Brain microvascular endothelial cell (primary cell): Measurements from ENCODE around the gene BCAS1.

ENCODE experiments used
- DNase-seq: peaks from one replicate; pipeline ENCODE4 v3.0.0-alpha.2; 2020
- H3K27ac ChIP-seq: fragments of 250-450 bp; sonication (Bioruptor Pico); 2 replicates; pipeline ENCODE4 v1.5.1; 2020; ENCODE audit warnings: mild to moderate bottlenecking, moderate library complexity
- H3K27me3 ChIP-seq: fragments of 250-450 bp; sonication (Bioruptor Pico); replicated peaks from 2 replicates; pipeline ENCODE4 v1.5.1; 2020; ENCODE audit warnings: mild to moderate bottlenecking
- H3K36me3 ChIP-seq: fragments of 250-450 bp; sonication (Bioruptor Pico); replicated peaks from 2 replicates; pipeline ENCODE4 v1.5.1; 2020; ENCODE audit warnings: mild to moderate bottlenecking
- H3K4me3 ChIP-seq: 2 replicates; pipeline ENCODE4 v1.5.1; 2011; ENCODE audit warnings: low read depth, mild to moderate bottlenecking, control low read depth, low read length, moderate library complexity
- in situ Hi-C: cut with HindIII; loops from 2 replicates; pipeline ENCODE4 v1.10.0; 2017; ENCODE audit warnings: low sequenced_read_pairs, low pct_ligation_motif_present
- TF ChIP-seq, protein P1 (sequence below): IDR thresholded peaks from 2 replicates; pipeline ENCODE4 v1.5.1; 2011; ENCODE audit warnings: low read depth, mild to moderate bottlenecking, moderate library complexity, low read length, control low read depth, inconsistent platforms; ENCODE audit errors: missing control alignments

BCAS1 gene

DNA sequence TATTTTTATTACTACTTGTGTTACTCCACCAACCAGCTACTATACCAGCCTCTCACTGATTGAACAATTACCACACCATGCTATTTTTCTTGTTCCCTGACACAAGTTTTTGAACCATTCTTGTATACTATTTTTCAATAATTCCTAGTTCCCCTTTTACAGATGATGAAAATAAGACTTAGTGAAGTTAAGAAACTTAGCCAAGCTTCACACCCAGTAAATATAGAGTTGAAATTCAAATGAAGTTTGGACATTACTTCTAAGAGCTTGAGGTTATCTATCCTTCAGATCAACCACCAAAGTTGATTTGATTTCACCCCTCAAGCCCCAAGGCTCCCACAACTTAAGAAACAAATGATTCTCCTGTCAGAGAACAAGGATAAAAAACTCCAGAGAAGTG is 13.1 kb upstream of the BCAS1 start:
- TF ChIP-seq, protein P1, sequence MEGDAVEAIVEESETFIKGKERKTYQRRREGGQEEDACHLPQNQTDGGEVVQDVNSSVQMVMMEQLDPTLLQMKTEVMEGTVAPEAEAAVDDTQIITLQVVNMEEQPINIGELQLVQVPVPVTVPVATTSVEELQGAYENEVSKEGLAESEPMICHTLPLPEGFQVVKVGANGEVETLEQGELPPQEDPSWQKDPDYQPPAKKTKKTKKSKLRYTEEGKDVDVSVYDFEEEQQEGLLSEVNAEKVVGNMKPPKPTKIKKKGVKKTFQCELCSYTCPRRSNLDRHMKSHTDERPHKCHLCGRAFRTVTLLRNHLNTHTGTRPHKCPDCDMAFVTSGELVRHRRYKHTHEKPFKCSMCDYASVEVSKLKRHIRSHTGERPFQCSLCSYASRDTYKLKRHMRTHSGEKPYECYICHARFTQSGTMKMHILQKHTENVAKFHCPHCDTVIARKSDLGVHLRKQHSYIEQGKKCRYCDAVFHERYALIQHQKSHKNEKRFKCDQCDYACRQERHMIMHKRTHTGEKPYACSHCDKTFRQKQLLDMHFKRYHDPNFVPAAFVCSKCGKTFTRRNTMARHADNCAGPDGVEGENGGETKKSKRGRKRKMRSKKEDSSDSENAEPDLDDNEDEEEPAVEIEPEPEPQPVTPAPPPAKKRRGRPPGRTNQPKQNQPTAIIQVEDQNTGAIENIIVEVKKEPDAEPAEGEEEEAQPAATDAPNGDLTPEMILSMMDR = no peak
- H3K36me3 ChIP-seq = no peaks in the 10 kb centered on the region
- in situ Hi-C loops = no loop called here
- H3K27ac ChIP-seq = no peak overlapping the region
- no peaks in the 10 kb centered on the region for H3K27me3 ChIP-seq
- H3K4me3 ChIP-seq = no peak overlapping the region
- DNase-seq = no peak

DNA sequence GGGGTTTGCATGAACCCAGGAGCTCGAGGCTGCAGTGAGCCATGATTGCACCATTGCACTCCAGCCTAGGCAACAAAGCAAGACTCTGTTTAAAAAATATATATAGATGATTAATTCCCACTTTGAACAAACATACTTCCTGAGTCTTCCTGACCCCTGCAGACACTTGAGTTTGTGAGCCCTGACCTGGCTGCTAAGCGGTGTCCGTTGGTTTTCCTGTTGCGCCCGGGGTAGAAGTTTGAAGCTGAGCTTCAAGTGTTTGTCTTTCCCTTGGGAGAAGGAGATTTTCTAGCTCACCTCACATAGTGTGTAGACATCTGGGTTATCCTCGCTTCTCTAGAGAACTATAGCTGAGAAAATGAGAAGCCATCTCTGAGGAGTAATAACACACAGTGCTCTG is 11.7 kb upstream of the BCAS1 start:
- in situ Hi-C loops = no loop called here
- no peak overlapping the region for H3K4me3 ChIP-seq
- H3K27ac ChIP-seq = no peak overlapping the region
- no peak for DNase-seq
- TF ChIP-seq, protein P1 = no peak
- no peaks in the 10 kb centered on the region for H3K27me3 ChIP-seq
- H3K36me3 ChIP-seq = no peaks in the 10 kb centered on the region

DNA sequence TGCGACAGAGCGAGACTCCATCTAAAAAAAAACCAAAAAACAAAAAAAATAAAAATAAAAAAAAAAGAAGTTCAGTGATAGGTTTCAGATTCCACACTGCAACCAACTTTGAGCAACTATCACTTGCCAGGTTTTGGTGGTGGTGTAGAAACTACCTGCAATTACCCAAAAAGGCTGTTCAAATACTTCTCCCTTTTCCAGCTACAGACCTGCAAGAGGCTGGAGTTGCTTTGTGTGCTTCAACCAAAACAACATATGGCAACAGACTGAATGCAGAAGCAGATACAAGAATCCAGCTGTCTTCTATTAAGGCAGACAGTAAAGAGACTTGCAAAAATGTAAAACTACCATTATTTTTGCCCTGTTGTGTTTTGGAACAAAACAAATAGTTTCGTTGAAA is 9.3 kb upstream of the BCAS1 start:
- no peaks in the 10 kb centered on the region for H3K27me3 ChIP-seq
- H3K4me3 ChIP-seq = no peak overlapping the region
- no peak for DNase-seq
- TF ChIP-seq, protein P1 = no peak
- H3K27ac ChIP-seq = no peak overlapping the region
- no peaks in the 10 kb centered on the region for H3K36me3 ChIP-seq
- in situ Hi-C loops = no loop called here

DNA sequence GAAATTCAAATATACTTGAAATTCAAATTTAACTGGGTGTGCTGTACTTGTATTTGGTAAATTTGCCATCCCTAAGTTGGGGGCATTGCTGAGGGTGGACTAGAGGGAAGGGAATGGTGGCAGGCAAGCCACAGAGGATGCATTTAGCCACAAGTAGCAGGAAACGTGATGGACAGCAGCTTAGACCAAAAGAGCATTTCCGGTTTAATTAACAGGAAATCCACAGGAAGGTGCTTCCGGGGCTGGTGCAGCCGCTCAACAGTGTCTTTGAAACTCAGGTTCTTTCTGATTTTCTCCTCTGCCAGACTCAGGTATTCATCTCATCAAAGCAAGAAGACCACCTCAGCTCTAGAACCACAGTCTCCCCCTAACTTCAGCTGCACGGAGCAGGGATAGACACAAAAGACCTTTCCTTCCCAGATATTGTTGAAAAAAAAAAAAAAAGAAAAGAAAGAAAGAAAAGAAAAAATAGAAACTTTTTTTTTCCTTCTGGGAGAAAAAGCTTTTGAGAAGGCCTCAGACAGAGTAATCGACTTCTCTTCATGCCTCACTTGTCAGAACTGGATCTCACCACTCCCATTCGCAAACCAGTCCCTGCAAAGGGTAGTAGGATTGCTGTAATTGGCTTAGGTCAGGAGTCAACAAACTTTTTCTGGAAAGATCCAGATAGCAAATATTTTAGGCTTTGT is 8.0 kb upstream of the BCAS1 start:
- in situ Hi-C loops = no loop called here
- Histone ChIP-seq H3K27ac (no peak overlapping the region), H3K27me3 (no peaks in the 10 kb centered on the region), H3K4me3 (no peak overlapping the region), H3K36me3 (no peaks in the 10 kb centered on the region)
- DNase-seq = no peak
- TF ChIP-seq, protein P1 = no peak

DNA sequence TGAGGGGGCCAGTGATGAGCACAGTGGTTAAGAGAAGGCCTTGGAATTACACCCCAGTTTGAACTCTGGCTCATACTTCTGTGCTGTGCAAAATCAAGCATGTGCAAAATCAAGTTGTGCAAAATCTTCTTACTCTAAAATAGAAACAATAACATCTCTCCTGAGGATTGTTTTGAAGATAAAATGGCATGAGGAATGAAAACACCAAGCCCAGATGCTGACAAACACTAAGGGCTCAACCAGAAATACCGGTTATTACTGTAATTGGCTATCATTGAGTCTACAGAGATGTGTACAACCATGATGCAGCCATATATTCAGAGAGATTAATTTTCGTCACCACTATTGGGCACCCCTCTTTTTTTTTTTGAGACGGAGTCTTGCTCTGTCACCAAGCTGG is 5.9 kb upstream of the BCAS1 start:
- no peaks in the 10 kb centered on the region for H3K36me3 ChIP-seq
- no peak overlapping the region for H3K27ac ChIP-seq
- no peak for DNase-seq
- in situ Hi-C loops = no loop called here
- TF ChIP-seq, protein P1 = no peak
- H3K4me3 ChIP-seq = no peak overlapping the region
- H3K27me3 ChIP-seq = no peaks in the 10 kb centered on the region

DNA sequence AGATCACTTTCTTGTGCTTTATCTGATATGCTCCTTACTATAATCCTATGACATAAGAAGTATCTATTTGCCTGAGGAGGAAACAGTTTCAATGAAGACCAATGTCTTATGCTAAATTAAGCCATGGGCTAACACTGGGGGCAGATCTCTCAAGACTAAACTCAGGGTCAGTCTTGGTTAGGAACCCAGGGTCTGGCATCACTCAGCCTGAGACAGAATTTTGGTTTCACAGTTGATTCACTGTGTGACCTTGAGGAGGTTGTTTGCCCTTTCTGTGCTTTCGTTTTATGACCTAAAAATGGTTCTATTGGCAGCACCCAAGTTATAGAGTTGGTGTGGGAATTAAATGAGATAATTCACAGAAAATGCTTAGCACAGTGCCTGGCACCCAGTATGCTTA is 4.9 kb upstream of the BCAS1 start:
- Histone ChIP-seq H3K27ac (no peak overlapping the region), H3K27me3 (no peaks in the 10 kb centered on the region), H3K4me3 (no peak overlapping the region), H3K36me3 (no peaks in the 10 kb centered on the region)
- in situ Hi-C loops = no loop called here
- no peak for DNase-seq
- TF ChIP-seq, protein P1 = no peak
